ENCODE measurements around the gene MAN1C1. TPM values are rescaled to one million over a fixed set of nuclear protein-coding genes. Genes with fewer than 3 reads are reported as not detected.
A peak's percentile ranks its signal among the peaks of the same experiment; 100 is the strongest.

MAN1C1 gene
- total RNA-seq, 2 donors from 2014 or later = 11.0 to 14.8 TPM

- intact Hi-C loops (cut with DNase I) = no loop called here
- no peak for ATAC-seq
- no peak for DNase-seq
Observed at GRCh38 chr1:25807480-25808390, 191.1 kb downstream of the MAN1C1 start.

- DNase-seq = no peak
- no peak for ATAC-seq
- intact Hi-C loops (cut with DNase I) = no loop called here
Observed at GRCh38 chr1:25808481-25809244, 192.1 kb downstream of the MAN1C1 start.

GRCh38 chr1:25809283-25809926, 192.8 kb downstream of the MAN1C1 start:
- intact Hi-C loops (cut with DNase I) = no loop called here
- ATAC-seq (no peak), DNase-seq (no peak)

- intact Hi-C loops (cut with DNase I) = no loop called here
- DNase-seq = no peak
- ATAC-seq = no peak
Observed at GRCh38 chr1:25809929-25810328, 193.3 kb downstream of the MAN1C1 start.

GRCh38 chr1:25810341-25811299, 194.0 kb downstream of the MAN1C1 start:
- DNase-seq = peak; percentile 74
- intact Hi-C loops (cut with DNase I) = no loop called here
- peak; percentile 41 to 64 for ATAC-seq

- DNase-seq (no peak), ATAC-seq (no peak)
- intact Hi-C loops (cut with DNase I) = no loop called here
Observed at GRCh38 chr1:25811384-25812082, 194.9 kb downstream of the MAN1C1 start.

GRCh38 chr1:25813071-25813733, 196.6 kb downstream of the MAN1C1 start:
- ATAC-seq (no peak), DNase-seq (no peak)
- intact Hi-C loops (cut with DNase I) = no loop called here

GRCh38 chr1:25813734-25814471, 197.3 kb downstream of the MAN1C1 start:
- DNase-seq (no peak), ATAC-seq (no peak)
- intact Hi-C loops (cut with DNase I) = no loop called here

GRCh38 chr1:25814549-25815087, 198.0 kb downstream of the MAN1C1 start:
- intact Hi-C loops (cut with DNase I) = no loop called here
- DNase-seq = no peak
- no peak for ATAC-seq

GRCh38 chr1:25815208-25816111, 198.9 kb downstream of the MAN1C1 start:
- intact Hi-C loops (cut with DNase I) = no loop called here
- ATAC-seq (no peak), DNase-seq (no peak)

- DNase-seq = no peak
- ATAC-seq = no peak
- intact Hi-C loops (cut with DNase I) = no loop called here
Observed at GRCh38 chr1:25816112-25816718, 199.6 kb downstream of the MAN1C1 start.

GRCh38 chr1:25817840-25818501, 201.4 kb downstream of the MAN1C1 start:
- DNase-seq = no peak
- intact Hi-C loops (cut with DNase I) = no loop called here

GRCh38 chr1:25818569-25818968, 202.0 kb downstream of the MAN1C1 start:
- ATAC-seq = no peak
- intact Hi-C loops (cut with DNase I) = no loop called here

More at GRCh38 chr1:25817840-25818501, 201.4 kb downstream of the MAN1C1 start:
- ATAC-seq = no peak

GRCh38 chr1:25819491-25820246, 203.1 kb downstream of the MAN1C1 start, which contains the start of gene MTFR1L:
Gene MTFR1L, plus strand, starts transcription at chr1:25819954. Its CDS starts 3,151 bp downstream, at chr1:25823105.
- ATAC-seq (peak; percentile 94), DNase-seq (peak; percentile 91)
- intact Hi-C loops (cut with DNase I) = no loop called here

More at GRCh38 chr1:25818569-25818968, 202.0 kb downstream of the MAN1C1 start:
- no peak for DNase-seq

All from left cardiac atrium (tissue), 4 donors.